GM23338 (cell line): ENCODE data around the gene NPLOC4. TPM values are rescaled to one million over a fixed set of nuclear protein-coding genes. Genes with fewer than 3 reads are reported as not detected.

ENCODE experiments used
- ATAC-seq: fragments of 200-7000 bp; cut with Tn5 transposase; 3 replicates; pipeline ENCODE4 v1.9.1; 2020
- DNase-seq: peaks from one replicate; pipeline ENCODE4 v3.0.0-alpha.2; 2015; ENCODE audit warnings: low spot score
- H2AFZ ChIP-seq: fragments of 200-600 bp; sonication (generic); 2 replicates; pipeline ENCODE4 v1.8.0; 2016; ENCODE audit warnings: antibody characterized with exemption, mild to moderate bottlenecking, moderate library complexity
- H3F3A ChIP-seq: fragments of 200-600 bp; sonication (generic); replicated peaks from 2 replicates; pipeline ENCODE4 v1.8.0; 2017; ENCODE audit warnings: antibody characterized with exemption, mixed run types, low read depth
- H3K27ac ChIP-seq: fragments of 200-600 bp; sonication (generic); 2 replicates; pipeline ENCODE4 v1.6.1; 2016; ENCODE audit warnings: low read depth
- H3K27me3 ChIP-seq: fragments of 200-600 bp; sonication (generic); 2 replicates; pipeline ENCODE4 v1.8.0; 2016; ENCODE audit warnings: mild to moderate bottlenecking, mixed run types, moderate library complexity; ENCODE audit not compliant: insufficient read depth
- H3K36me3 ChIP-seq: fragments of 200-600 bp; sonication (generic); 2 replicates; pipeline ENCODE4 v1.8.0; 2016; ENCODE audit warnings: mild to moderate bottlenecking; ENCODE audit not compliant: insufficient read depth
- H3K4me1 ChIP-seq: fragments of 200-600 bp; sonication (generic); 2 replicates; pipeline ENCODE4 v1.8.0; 2016; ENCODE audit warnings: mild to moderate bottlenecking, moderate library complexity; ENCODE audit not compliant: insufficient read depth
- H3K4me2 ChIP-seq: fragments of 200-600 bp; sonication (generic); 2 replicates; pipeline ENCODE4 v1.7.1; 2017; ENCODE audit warnings: mixed run types
- H3K4me3 ChIP-seq: fragments of 200-600 bp; sonication (generic); 2 replicates; pipeline ENCODE4 v1.6.1; 2016; ENCODE audit warnings: mixed run types
- H3K79me2 ChIP-seq: fragments of 200-600 bp; sonication (generic); replicated peaks from 2 replicates; pipeline ENCODE4 v1.8.0; 2017; ENCODE audit warnings: mild to moderate bottlenecking; ENCODE audit not compliant: insufficient read depth
- H3K9me2 ChIP-seq: fragments of 200-600 bp; sonication (generic); 2 replicates; pipeline ENCODE4 v1.8.0; 2017; ENCODE audit not compliant: insufficient read depth
- H4K20me1 ChIP-seq: fragments of 200-600 bp; sonication (generic); replicated peaks from 2 replicates; pipeline ENCODE4 v1.8.0; 2017; ENCODE audit warnings: mild to moderate bottlenecking; ENCODE audit not compliant: insufficient read depth
- H3K27ac Mint-ChIP-seq: 2 replicates; pipeline ENCODE4 v1.8.0; 2020; ENCODE audit warnings: inconsistent platforms, mild to moderate bottlenecking, moderate library complexity, mixed read lengths
- H3K27me3 Mint-ChIP-seq: 3 replicates; pipeline ENCODE4 v1.8.0; 2022; ENCODE audit warnings: low read depth, mild to moderate bottlenecking, moderate library complexity, mixed read lengths, inconsistent platforms; ENCODE audit not compliant: insufficient read depth, poor library complexity
- H3K36me3 Mint-ChIP-seq: 3 replicates; pipeline ENCODE4 v1.8.0; 2021; ENCODE audit warnings: low read depth, mild to moderate bottlenecking, inconsistent platforms, moderate library complexity, mixed read lengths
- H3K4me1 Mint-ChIP-seq: 3 replicates; pipeline ENCODE4 v1.8.0; 2020; ENCODE audit warnings: mild to moderate bottlenecking, inconsistent platforms, mixed read lengths
- H3K4me3 Mint-ChIP-seq: 3 replicates; pipeline ENCODE4 v1.8.0; 2021; ENCODE audit warnings: moderate library complexity, mild to moderate bottlenecking, inconsistent platforms, mixed read lengths
- H3K9me3 Mint-ChIP-seq: 3 replicates; pipeline ENCODE4 v1.8.0; 2020; ENCODE audit warnings: moderate library complexity, mild to moderate bottlenecking, inconsistent platforms, mixed read lengths
- CREB1 ChIP-seq: fragments of 250-450 bp; sonication (Bioruptor Pico); IDR thresholded peaks from 2 replicates; pipeline ENCODE4 v1.5.0; 2020; ENCODE audit warnings: low read depth, mild to moderate bottlenecking, moderate library complexity
- CTCF ChIP-seq, 2 experiments: fragments of 200-600 bp in 1 of 2; sonication (generic) in 1 of 2; conservative IDR thresholded peaks; 2 replicates each; pipeline versions ENCODE4 v1.5.1 to v1.6.1; 2016 to 2017; ENCODE audit warnings: antibody characterized with exemption in 2 of 2, low read depth in 2 of 2, mild to moderate bottlenecking in 2 of 2, moderate library complexity in 1 of 2
- ETS1 ChIP-seq: IDR thresholded peaks from 2 replicates; pipeline ENCODE4 v1.6.1; 2016; ENCODE audit warnings: antibody characterized with exemption
- EZH2 ChIP-seq: fragments of 200-600 bp; sonication (generic); IDR thresholded peaks from one replicate; pipeline ENCODE4 v1.8.0; 2017; ENCODE audit warnings: antibody characterized with exemption, mild to moderate bottlenecking, low read depth; ENCODE audit not compliant: unreplicated experiment
- EZH2phosphoT487 ChIP-seq: fragments of 200-600 bp; sonication (generic); IDR thresholded peaks from one replicate; pipeline ENCODE4 v1.8.1; 2018; ENCODE audit warnings: antibody characterized with exemption; ENCODE audit not compliant: unreplicated experiment
- JUNB ChIP-seq: IDR thresholded peaks from one replicate; pipeline ENCODE4 v1.6.1; 2016; ENCODE audit warnings: antibody characterized with exemption; ENCODE audit not compliant: unreplicated experiment
- NANOG ChIP-seq: IDR thresholded peaks from 2 replicates; pipeline ENCODE4 v1.6.1; 2016; ENCODE audit warnings: antibody characterized with exemption, borderline replicate concordance
- POLR2AphosphoS5 ChIP-seq: IDR thresholded peaks from 2 replicates; pipeline ENCODE4 v1.6.1; 2016; ENCODE audit warnings: antibody characterized with exemption, low read depth
- REST ChIP-seq: IDR thresholded peaks from one replicate; pipeline ENCODE4 v1.6.1; 2018; ENCODE audit warnings: antibody characterized with exemption; ENCODE audit not compliant: unreplicated experiment
- STAT1 ChIP-seq: IDR thresholded peaks from one replicate; pipeline ENCODE4 v1.6.1; 2016; ENCODE audit warnings: antibody characterized with exemption; ENCODE audit not compliant: unreplicated experiment
- ZNF114 ChIP-seq: fragments of 250-450 bp; sonication (Bioruptor Pico); IDR thresholded peaks from 2 replicates; pipeline ENCODE4 v1.5.0; 2020; ENCODE audit warnings: mild to moderate bottlenecking, moderate library complexity
- ZNF331 ChIP-seq: fragments of 250-450 bp; sonication (Bioruptor Pico); IDR thresholded peaks from 2 replicates; pipeline ENCODE4 v1.5.0; 2020; ENCODE audit warnings: low read depth, mild to moderate bottlenecking, moderate library complexity
- ZNF462 ChIP-seq: fragments of 250-450 bp; sonication (Bioruptor Pico); IDR thresholded peaks from 2 replicates; pipeline ENCODE4 v1.5.0; 2020; ENCODE audit warnings: mild to moderate bottlenecking, moderate library complexity
- polyA plus RNA-seq: library from polyadenylated mRNA; unstranded; fragments of >200 nt; fragmentation: Nextera tagmentation; extraction: Ambion mirVana; gene quantifications from 2 replicates; pipeline ENCODE4 v1.2.1, GENCODE V29; 2016
- total RNA-seq: library from RNA; depleted of rRNA; stranded (reverse); fragments of >200 nt; shearing (Covaris generic); gene quantifications from 2 replicates; pipeline ENCODE4 v1.2.3, GENCODE V29; 2014

The NPLOC4 gene
- total and polyA plus RNA-seq, 2 experiments from 2014 or later, result 24.1 to 79.1 TPM

- H3K36me3 Mint-ChIP-seq, result peaks cover 29% of the 10 kb centered on the region
- Histone ChIP-seq H3K79me2 (peaks cover 48% of the 10 kb centered on the region), H4K20me1 (peaks cover 8% of the 10 kb centered on the region; the same call in 1 of the 2 replicates), H3F3A (peaks cover 18% of the 10 kb centered on the region), H3K27ac (no peak overlapping the region), H3K27me3 (no peaks in the 10 kb centered on the region), H3K4me2 (peak overlapping the region; percentile 93), H3K4me3 (peak overlapping the region; percentile 96), H2AFZ (0 out of 2 replicates have a peak overlapping the region, but pooled peaks have one; percentile 69), H3K36me3 (no peaks in the 10 kb centered on the region), H3K4me1 (peaks cover 6% of the 10 kb centered on the region), H3K9me2 (no peaks in the 10 kb centered on the region)
- peaks cover 12% of the 10 kb centered on the region for H3K4me1 Mint-ChIP-seq
- peak overlapping the region; percentile 92 for H3K4me3 Mint-ChIP-seq
- no peaks in the 10 kb centered on the region; the same call in 2 of the 3 replicates for H3K9me3 Mint-ChIP-seq
- H3K27ac Mint-ChIP-seq, result peak overlapping the region; percentile 71
- DNase-seq, result no peak
- TF ChIP-seq EZH2phosphoT487 (no peak), STAT1 (no peak), ZNF331 (CRISPR knock-in tag) (no peak), CREB1 (CRISPR knock-in tag) (no peak), EZH2 (no peak), NANOG (no peak), CTCF (conservative IDR thresholded peaks at IDR 0.05; ENCODE audit: low read depth in 2 of 2) (no peak), ZNF114 (CRISPR knock-in tag) (no peak), REST (no peak), POLR2AphosphoS5 (no peak), JUNB (no peak), ZNF462 (CRISPR knock-in tag) (no peak), ETS1 (no peak)
- H3K27me3 Mint-ChIP-seq, result peaks cover 11% of the 10 kb centered on the region
- ATAC-seq, result peak; percentile 5
These were observed 46.3 kb upstream of the NPLOC4 start for GRCh38 chr17:81683208-81683583.
